ENCODE data around the gene KCNH2. TPM values are rescaled to one million over a fixed set of nuclear protein-coding genes. Genes with fewer than 3 reads are reported as not detected.

Gene KCNH2
- total and polyA plus RNA-seq, 12 donors: 1.1 to 18.7 (median 5.0) TPM

DNA sequence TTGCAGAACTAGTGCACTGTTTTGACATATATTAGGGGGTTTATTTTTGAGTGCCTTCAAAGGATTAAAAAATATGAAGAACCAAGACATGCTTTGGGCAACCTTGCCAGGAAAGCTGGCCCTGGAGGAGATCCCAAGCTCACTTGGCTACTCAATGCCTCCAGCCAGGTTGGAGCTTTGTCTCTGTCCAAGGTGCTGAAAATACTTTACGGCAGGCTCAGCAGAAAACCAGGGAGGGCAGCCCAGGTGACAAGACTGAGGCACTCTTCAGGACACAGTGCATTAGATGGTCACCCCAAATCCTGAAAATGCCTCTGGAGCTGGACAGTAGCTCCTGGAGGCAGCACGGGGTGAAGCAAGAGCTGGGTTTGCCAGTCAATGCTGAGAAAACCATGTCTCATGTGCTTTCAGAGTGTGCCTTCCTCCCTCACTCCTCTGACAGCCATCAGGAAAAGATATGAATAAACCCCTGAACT lies 5.8 kb upstream of the KCNH2 start:
- H3K9me3 ChIP-seq (replicated peaks in 1 of 3): no peaks in the 10 kb centered on the region
- peak in 2 of 7 donors; percentile 41 to 46 for DNase-seq
- intact Hi-C loops (cut with DNase I): loop anchor here (10.0 kb wide), 1 partner anchor 199 kb away; no protein-coding TSS in a partner anchor
- H3K4me3 ChIP-seq: no peak overlapping the region
- TF ChIP-seq, protein P1, sequence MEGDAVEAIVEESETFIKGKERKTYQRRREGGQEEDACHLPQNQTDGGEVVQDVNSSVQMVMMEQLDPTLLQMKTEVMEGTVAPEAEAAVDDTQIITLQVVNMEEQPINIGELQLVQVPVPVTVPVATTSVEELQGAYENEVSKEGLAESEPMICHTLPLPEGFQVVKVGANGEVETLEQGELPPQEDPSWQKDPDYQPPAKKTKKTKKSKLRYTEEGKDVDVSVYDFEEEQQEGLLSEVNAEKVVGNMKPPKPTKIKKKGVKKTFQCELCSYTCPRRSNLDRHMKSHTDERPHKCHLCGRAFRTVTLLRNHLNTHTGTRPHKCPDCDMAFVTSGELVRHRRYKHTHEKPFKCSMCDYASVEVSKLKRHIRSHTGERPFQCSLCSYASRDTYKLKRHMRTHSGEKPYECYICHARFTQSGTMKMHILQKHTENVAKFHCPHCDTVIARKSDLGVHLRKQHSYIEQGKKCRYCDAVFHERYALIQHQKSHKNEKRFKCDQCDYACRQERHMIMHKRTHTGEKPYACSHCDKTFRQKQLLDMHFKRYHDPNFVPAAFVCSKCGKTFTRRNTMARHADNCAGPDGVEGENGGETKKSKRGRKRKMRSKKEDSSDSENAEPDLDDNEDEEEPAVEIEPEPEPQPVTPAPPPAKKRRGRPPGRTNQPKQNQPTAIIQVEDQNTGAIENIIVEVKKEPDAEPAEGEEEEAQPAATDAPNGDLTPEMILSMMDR (IDR thresholded peaks at IDR 0.05): no peak
- no peak for TF ChIP-seq POLR2A (IDR thresholded peaks at IDR 0.05)
- WGBS, 4 donors: 0 to 29% (median 9%) methylated on average over 2 of the region's 2 CpGs
- H3K27me3 ChIP-seq: no peaks in the 10 kb centered on the region
- no peaks in the 10 kb centered on the region for H3K36me3 ChIP-seq (replicated peaks in 1 of 2)
- no peaks in the 10 kb centered on the region for H3K4me1 ChIP-seq (replicated peaks in 1 of 2)
- H3K27ac ChIP-seq: no peak overlapping the region

DNA sequence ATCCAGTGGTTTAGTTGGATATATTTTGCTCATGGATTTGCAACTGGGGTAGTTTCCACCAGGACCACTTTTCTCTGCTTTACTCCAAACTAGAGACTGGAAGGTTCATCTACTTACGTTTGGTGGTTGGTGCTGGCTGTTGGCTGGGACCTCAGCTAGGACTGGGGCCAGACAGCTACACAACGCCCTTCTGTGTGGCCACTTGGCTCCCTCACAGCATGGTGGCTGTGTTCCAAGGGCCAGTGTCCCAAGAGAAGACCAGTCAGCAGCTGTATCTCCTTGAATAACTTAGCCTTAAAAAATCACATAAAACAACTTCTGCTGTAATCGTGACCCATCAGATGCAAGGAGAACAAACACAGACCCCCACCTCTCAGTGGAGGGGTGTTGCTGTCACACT lies 4.2 kb upstream of the KCNH2 start:
- H3K4me3 ChIP-seq: no peak overlapping the region
- 25 to 49% (median 38%) methylated on average over 2 to 3 of the region's 3 CpGs for WGBS, 4 donors
- no peaks in the 10 kb centered on the region for H3K36me3 ChIP-seq (replicated peaks in 1 of 2)
- peaks cover 0 to 3% of the 10 kb centered on the region in 2 donors for H3K4me1 ChIP-seq (replicated peaks in 1 of 2)
- no peaks in the 10 kb centered on the region for H3K9me3 ChIP-seq (replicated peaks in 1 of 3)
- H3K27ac ChIP-seq: no peak overlapping the region
- H3K27me3 ChIP-seq: peaks cover 1% of the 10 kb centered on the region
- TF ChIP-seq, protein P1 (IDR thresholded peaks at IDR 0.05): no peak
- TF ChIP-seq POLR2A (IDR thresholded peaks at IDR 0.05): no peak
- DNase-seq: peak in 1 of 7 donors; percentile 24
- intact Hi-C loops (cut with DNase I): loop anchor here (10.0 kb wide), 1 partner anchor 198 kb away; no protein-coding TSS in a partner anchor

DNA sequence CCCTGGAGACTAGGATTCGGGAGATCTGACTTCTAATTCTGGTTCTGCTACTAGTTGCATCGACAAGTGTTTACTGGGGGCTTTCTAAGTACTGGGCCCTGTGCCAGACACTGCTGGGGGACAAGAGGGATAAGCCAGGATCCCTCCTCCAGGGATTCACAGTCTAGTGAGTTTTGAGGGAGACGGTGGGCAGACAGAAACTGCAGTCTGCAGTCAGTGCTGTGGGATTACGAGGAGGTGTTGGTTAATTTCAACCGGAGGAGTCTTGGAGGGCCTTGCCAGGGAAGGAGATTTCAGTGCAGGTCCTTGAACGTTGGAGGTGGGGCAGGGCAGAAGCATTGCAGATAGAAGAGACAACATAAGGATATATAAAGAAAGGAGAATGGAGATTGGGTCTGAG lies 3.5 kb upstream of the KCNH2 start:
- Histone ChIP-seq H3K4me3 (no peak overlapping the region), H3K9me3 (replicated peaks in 1 of 3) (no peaks in the 10 kb centered on the region), H3K27me3 (peaks cover 8% of the 10 kb centered on the region), H3K27ac (no peak overlapping the region), H3K4me1 (replicated peaks in 1 of 2) (peaks cover 0 to 3% of the 10 kb centered on the region in 2 donors), H3K36me3 (replicated peaks in 1 of 2) (no peaks in the 10 kb centered on the region)
- no peak for DNase-seq
- TF ChIP-seq, protein P1 (IDR thresholded peaks at IDR 0.05): no peak
- no peak for TF ChIP-seq POLR2A (IDR thresholded peaks at IDR 0.05)
- intact Hi-C loops (cut with DNase I): loop anchor here (10.0 kb wide), 1 partner anchor 197 kb away; no protein-coding TSS in a partner anchor
- 64 to 73% (median 68%) methylated on average over 5 to 6 of the region's 6 CpGs for WGBS, 4 donors

DNA sequence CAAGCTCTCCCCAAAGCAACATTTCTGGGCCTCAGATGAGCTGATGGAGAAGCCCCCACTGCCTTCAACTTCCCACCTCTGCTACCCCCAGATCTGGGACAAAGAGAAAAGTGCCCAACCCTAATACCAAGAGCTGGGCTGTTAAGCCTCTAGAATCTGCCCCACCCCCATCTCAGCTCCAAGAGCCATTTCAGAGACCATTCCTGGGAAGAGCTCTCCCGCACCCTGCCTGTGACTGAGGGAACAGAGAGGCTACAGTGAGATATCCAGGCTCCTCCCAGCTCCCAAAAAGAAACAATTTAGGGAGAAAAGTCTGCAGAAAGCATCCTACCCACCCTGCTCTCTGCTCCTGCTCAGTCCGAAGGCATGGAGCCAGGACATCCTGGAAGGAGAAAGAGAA lies 2.5 kb upstream of the KCNH2 start:
- peaks cover 11% of the 10 kb centered on the region for H3K27me3 ChIP-seq
- 66 to 80% (median 71%) methylated on average over 2 of the region's 2 CpGs for WGBS, 4 donors
- TF ChIP-seq POLR2A (IDR thresholded peaks at IDR 0.05): no peak
- TF ChIP-seq, protein P1 (IDR thresholded peaks at IDR 0.05): no peak
- no peaks in the 10 kb centered on the region for H3K36me3 ChIP-seq (replicated peaks in 1 of 2)
- H3K4me3 ChIP-seq: no peak overlapping the region
- H3K27ac ChIP-seq: no peak overlapping the region
- peaks cover 0 to 4% of the 10 kb centered on the region in 2 donors for H3K4me1 ChIP-seq (replicated peaks in 1 of 2)
- no peak for DNase-seq
- no peaks in the 10 kb centered on the region for H3K9me3 ChIP-seq (replicated peaks in 1 of 3)
- intact Hi-C loops (cut with DNase I): loop anchor here (10.0 kb wide), 1 partner anchor 196 kb away; no protein-coding TSS in a partner anchor

Measured in adrenal gland (tissue), 12 donors.